Activated CD8-positive, alpha-beta memory T cell treated with anti-CD3 and anti-CD28 coated beads for 4 hours (primary cell): ENCODE data around the gene GJA4.
"Not testable (repeated sequence)": the region's sequence is repeated elsewhere in the genome, so short reads cannot be mapped to it uniquely, and the experiment has no call there.

Experiments
- DNase-seq, 2 donors: peaks; one replicate each; pipeline ENCODE4 v3.0.0-alpha.2; 2020; ENCODE audit warnings: low read depth in 2 of 2

GJA4 gene

GRCh38 chr1:34770891-34771504, 21.8 kb upstream of the GJA4 start:
- no peak for DNase-seq

GRCh38 chr1:34771573-34772371, 21.0 kb upstream of the GJA4 start:
- no peak for DNase-seq

GRCh38 chr1:34773114-34773513, 19.7 kb upstream of the GJA4 start:
- DNase-seq, result not testable (repeated sequence)

GRCh38 chr1:34774957-34775356, 17.8 kb upstream of the GJA4 start:
- DNase-seq, result no peak

GRCh38 chr1:34776911-34777310, 15.9 kb upstream of the GJA4 start:
- no peak for DNase-seq

- DNase-seq, result no peak
These were observed 15.1 kb upstream of the GJA4 start for GRCh38 chr1:34777519-34778321.

GRCh38 chr1:34778381-34778780, 14.4 kb upstream of the GJA4 start:
- DNase-seq, result no peak

- DNase-seq, result no peak
These were observed 13.8 kb upstream of the GJA4 start for GRCh38 chr1:34779005-34779404.

- DNase-seq, result no peak
These were observed 13.3 kb upstream of the GJA4 start for GRCh38 chr1:34779526-34779925.

GRCh38 chr1:34779962-34780361, 12.8 kb upstream of the GJA4 start:
- DNase-seq, result no peak

GRCh38 chr1:34780528-34780927, 12.3 kb upstream of the GJA4 start:
- DNase-seq, result no peak

- DNase-seq, result no peak
These were observed 11.5 kb upstream of the GJA4 start, which contains the start of gene GJB3 for GRCh38 chr1:34781071-34781843. GJB3 (plus strand) TSS chr1:34781214; CDS start chr1:34784763, 3,549 bp downstream.

- no peak for DNase-seq
These were observed 10.9 kb upstream of the GJA4 start for GRCh38 chr1:34781844-34782391.

- DNase-seq, result no peak
These were observed 8.0 kb upstream of the GJA4 start for GRCh38 chr1:34784751-34785221.

- no peak for DNase-seq
These were observed 7.4 kb upstream of the GJA4 start for GRCh38 chr1:34785231-34785874.

GRCh38 chr1:34785875-34786470, 6.8 kb upstream of the GJA4 start:
- no peak for DNase-seq

- DNase-seq, result peak; percentile 20 to 25
These were observed 6.1 kb upstream of the GJA4 start for GRCh38 chr1:34786521-34787325.

- no peak for DNase-seq
These were observed 5.1 kb upstream of the GJA4 start for GRCh38 chr1:34787461-34788420.
